ENCODE data around the gene NTHL1.
"Not testable (repeated sequence)": the region's sequence is repeated elsewhere in the genome, so short reads cannot be mapped to it uniquely, and the experiment has no call there.

The NTHL1 gene

DNA sequence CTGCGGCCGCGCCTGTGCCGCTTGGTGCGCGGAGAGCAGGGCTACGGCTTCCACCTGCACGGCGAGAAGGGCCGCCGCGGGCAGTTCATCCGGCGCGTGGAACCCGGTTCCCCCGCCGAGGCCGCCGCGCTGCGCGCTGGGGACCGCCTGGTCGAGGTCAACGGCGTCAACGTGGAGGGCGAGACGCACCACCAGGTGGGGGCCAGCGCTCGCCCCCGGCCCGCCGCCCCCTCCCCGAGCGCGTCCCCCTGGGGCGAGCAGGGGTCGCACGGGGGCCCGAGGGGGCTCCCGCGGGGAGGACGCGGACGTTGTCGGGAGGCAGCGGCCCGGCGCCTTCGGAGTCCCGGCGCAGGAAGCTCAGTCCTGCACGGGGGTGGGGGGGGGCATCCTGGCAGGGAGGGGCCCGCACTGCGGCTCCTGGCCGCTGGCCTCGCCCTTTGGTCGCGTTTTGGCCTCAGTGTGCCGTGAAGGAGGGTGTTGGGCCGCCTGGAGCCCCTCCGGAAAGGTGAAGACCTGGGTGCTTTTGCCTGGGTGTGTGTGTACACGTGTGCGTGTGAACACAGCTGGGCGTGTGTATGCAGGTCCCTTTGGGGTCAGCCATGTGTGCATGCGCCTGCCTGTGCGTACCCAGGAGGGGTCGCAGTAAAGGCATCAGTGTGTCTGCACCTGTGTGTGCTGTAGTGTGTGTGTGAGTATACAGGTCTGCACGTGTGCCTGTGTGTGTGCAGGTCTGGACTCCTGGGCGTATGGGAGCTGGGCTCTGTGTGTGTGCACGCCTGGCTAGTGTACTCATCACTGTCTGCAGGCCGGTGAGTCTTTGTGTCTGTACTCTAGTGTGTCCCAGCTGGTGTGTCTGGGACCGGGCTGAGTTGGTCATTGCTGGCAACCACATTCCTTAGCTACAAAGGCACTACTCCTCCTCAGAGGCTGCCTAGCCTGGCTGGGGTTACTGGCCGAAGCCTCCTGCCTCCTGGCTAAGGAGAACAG is 20.3 kb downstream of the NTHL1 start:
- DNase-seq, result peak; percentile 9

- DNase-seq, result peak; percentile 25
These were observed 21.1 kb downstream of the NTHL1 start, which contains the start of gene NHERF2 for GRCh38 chr16:2026461-2027023. Gene NHERF2, plus strand, starts transcription at chr16:2026902. Its CDS starts 104 bp downstream, at chr16:2027006.

GRCh38 chr16:2025878-2026460 is 21.7 kb downstream of the NTHL1 start:
- DNase-seq, result no peak

GRCh38 chr16:2025251-2025650 is 22.4 kb downstream of the NTHL1 start:
- no peak for DNase-seq

- DNase-seq, result no peak
These were observed 23.6 kb downstream of the NTHL1 start for GRCh38 chr16:2024032-2024420.

DNA sequence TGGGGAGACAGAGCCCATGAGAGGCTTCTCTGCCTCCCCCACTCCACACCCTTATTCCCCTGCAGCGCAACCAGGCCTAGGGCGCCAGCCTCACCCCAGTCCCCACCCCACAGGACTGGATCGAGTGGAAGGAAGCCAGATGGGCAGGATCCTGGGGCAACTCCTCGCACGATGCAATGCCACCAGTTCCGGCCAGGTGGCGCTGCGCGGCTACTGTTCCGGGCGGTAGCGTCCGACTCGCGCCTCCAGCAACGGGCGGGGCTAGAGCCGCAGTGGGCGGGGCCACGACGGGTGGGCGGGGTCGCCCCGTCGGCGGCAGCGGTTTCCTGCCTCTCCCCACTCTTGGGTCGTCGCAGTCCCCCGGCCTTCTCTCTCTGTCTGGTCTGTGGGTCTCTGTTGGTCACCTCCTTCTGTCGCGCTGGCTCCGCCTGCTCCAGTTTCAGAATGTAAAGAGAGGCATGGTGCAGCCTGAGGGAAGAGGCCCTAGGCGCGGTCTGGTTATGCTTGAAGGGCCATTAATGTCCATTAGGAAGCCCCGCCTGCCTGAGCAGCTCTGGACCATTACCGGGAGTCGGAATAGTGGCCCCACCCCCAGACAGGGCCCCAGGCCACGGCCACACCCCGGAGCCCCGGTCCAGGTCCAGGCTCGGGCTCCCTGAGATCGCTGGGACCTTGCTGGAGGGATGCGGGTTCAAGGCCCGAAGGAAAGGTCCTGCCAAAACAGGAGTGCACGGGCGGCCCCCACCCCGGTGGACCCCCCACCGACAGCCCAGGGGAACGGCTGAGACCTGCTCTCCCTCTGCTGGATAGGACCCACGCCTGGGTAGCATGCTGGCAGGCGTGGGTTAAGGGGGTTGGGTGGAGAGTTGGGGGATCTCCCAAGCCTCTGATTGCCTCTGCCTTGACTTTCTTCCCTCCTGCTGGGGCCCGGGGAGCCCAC is 24.3 kb downstream of the NTHL1 start:
- peak; percentile 95 for DNase-seq

GRCh38 chr16:2022723-2023091 is 24.9 kb downstream of the NTHL1 start:
- no peak for DNase-seq

DNA sequence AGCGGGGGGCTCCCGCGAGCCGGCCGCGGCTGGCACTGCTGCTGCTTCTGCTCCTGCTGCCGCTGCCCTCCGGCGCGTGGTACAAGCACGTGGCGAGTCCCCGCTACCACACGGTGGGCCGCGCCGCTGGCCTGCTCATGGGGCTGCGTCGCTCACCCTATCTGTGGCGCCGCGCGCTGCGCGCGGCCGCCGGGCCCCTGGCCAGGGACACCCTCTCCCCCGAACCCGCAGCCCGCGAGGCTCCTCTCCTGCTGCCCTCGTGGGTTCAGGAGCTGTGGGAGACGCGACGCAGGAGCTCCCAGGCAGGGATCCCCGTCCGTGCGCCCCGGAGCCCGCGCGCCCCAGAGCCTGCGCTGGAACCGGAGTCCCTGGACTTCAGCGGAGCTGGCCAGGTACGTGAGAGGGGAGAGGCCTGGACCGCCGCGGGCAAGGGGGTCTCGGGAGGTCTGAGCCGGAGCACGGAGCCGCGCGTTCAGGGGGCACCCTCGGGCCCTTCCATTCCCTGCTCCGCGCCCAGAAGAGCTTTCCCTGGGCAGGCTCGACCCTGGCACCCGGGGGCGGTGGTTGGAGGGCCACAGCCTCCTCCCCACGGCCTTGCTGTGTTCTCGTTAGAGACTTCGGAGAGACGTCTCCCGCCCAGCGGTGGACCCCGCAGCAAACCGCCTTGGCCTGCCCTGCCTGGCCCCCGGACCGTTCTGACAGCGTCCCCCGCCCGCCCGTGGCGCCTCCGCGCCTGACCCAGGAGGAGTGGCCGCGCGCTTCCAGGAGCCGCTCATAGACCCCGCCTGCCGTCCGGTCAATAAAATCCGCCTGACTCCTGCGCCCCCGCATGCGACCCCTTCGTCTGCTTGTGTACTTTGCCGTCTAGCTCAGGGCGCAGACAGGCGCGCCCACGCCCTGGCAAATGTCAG is 27.5 kb downstream of the NTHL1 start:
- no peak for DNase-seq

DNA sequence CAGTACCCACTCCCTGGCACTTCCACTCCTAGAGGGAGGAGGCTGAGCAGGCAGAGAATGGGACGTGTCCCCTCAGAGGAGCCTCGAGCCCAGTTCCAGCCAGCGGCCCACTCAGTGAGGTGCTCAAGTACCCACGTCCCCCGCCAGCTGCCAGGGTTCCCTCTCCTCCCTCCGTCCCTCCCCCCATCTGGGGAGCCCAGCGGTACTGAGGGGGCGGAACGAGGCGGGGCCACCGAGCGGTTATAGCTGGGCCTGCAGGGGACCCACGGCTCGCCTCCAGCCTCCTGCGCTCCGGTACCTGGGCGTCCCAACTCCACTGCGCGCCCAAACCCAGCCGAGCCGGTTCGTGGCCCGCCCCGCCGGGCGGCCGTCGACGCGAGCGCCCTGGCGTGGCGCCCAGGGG is 28.1 kb downstream of the NTHL1 start, which contains the start of gene NPW:
NPW (plus strand) TSS at position 268 of the 403 bp plus-strand sequence.
- no peak for DNase-seq

DNA sequence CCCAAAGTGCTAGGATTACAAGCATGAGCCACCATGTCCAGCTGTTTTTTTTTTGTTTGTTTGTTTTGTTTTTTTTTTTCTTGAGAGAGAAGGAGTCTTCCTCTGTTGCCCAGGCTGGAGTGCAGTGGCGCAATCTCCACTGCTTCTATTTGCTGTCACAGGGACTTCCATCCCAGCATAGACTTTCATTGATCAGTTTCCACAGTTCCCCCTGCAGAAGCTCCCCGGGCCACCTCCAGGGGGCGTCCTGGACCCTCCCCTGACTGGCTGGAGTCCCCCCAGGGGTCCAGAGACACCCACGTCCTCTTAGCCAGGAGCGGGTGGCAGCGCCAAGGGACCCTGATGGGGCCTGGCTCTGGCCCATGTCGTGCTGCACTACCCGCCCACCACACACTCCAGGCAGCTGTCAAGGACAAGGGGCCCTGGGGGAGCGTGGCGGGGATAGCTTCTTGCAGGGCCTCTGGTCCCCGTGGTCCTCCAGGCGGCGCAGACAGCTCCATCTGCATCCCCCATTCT is 31.2 kb downstream of the NTHL1 start:
- DNase-seq, result no peak

DNA sequence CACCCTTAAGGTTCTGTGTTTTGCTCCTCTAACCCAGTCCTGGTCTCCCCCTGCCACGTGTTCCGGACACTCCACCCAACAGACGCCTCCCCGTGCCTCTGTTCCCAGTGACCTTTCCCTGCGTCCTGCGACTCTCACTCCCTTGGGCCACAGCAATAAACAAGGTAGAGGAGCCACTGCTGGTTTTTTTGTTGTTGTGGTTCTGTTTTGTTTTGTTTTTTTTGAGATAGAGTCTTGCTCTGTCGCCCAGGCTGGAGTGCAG is 31.8 kb downstream of the NTHL1 start:
- no peak for DNase-seq

GRCh38 chr16:2015117-2015946 is 32.3 kb downstream of the NTHL1 start:
- DNase-seq, result no peak

DNA sequence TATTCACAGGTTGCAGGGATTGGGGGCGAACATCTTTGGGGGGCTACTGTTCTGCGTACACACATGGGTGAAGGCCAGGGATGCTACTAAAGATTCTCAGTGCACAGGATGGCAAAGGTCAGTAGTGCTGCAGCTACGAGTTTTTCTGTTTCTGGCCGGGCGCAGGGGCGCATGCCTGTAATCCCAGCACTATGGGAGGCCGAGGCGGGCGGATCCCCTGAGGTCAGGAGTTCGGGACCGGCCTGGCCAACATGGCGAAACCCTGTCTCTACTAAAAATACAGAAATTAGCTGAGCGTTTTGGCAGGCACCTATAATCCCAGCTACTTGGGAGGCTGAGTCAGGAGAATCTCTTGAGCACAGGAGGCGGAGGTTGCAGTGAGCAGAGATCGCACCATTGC is 34.1 kb downstream of the NTHL1 start:
- no peak for DNase-seq

- not testable (repeated sequence) for DNase-seq
These were observed 35.9 kb downstream of the NTHL1 start for GRCh38 chr16:2011726-2012125.

GRCh38 chr16:2009791-2010510 is 37.7 kb downstream of the NTHL1 start, which contains the start of gene ZNF598:
Gene ZNF598, minus strand, starts transcription at chr16:2009821.
- DNase-seq, result peak; percentile 69

- no peak for DNase-seq
These were observed 38.4 kb downstream of the NTHL1 start for GRCh38 chr16:2009164-2009711.

DNA sequence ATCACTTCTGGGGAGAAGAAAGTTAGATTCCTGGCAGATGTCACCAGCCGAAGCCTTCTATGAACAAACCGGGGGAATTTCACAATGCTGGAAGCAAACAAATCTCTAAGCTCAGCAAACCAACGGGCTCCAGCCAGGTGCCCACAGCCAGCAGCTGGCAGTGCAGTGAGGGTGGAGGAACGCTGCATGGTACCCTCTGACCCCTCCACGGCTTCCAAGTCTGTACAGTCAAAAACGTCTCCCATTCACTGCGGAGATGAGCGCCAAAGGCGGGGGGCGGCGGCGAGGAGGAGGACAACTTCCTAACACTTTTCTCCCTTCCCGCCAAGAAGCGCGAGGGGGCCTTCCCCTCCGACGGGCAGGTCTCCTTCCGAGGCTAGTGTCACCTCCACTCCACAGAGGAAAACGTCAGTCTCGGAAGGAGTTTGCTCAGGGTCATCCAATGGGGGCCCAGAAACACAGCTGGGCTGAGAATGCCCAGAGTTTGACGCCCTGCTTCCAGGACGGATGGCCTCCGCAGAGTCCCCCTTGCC is 38.9 kb downstream of the NTHL1 start:
- DNase-seq, result peak; percentile 5

GRCh38 chr16:2008009-2008526 is 39.6 kb downstream of the NTHL1 start:
- DNase-seq, result no peak

Data from activated effector memory CD4-positive, alpha-beta T cell treated with Interleukin-2 at 50 U/mL for 16 hours (primary cell).